HG02623 (cell line): Measurements from ENCODE around the gene SGMS1.

Experiments used
- ATAC-seq: cut with Tn5 transposase; IDR thresholded peaks from one replicate; pipeline ENCODE4 v1.9.1; 2021; ENCODE audit warnings: moderate library complexity; ENCODE audit not compliant: unreplicated experiment

SGMS1 gene

DNA sequence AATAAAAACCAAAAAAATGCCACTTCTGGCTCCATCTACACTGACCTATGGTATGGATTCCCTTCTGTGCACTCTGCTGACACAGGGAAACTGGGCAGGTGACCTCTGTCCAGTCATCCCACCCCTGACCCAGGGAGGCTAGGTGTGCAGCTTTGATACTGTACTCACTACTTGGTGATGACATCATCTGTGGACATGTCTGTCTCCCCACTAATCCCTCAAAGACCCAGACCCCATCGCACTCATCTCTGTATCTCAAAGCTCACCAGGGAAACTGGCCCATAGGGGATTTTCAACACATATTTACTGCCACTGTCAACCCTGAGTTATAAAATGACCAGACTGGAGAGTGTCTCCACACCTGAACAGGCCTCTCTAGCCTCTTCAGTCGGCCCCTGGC, 10.6 kb downstream of the SGMS1 start:
- ATAC-seq: peak; percentile 47

DNA sequence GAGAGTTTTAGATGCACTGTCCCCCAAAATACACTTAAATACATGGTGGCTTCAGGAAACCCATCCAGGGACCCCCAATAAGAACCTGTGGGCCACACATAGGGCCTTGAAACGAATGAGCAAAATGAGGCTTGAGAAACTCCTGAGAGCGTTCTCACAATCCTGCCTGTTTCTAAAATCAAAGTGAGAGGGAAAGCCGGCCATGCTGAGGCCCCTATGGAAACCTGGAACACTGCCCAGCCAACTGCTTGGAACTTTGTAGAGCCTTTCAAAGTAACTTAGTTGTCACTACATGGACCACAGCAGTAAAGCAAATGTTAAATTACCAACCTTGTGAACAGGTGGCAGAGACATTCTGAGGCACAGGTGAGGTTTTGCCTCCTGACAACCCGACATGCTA, 13.4 kb downstream of the SGMS1 start:
- ATAC-seq: no peak

DNA sequence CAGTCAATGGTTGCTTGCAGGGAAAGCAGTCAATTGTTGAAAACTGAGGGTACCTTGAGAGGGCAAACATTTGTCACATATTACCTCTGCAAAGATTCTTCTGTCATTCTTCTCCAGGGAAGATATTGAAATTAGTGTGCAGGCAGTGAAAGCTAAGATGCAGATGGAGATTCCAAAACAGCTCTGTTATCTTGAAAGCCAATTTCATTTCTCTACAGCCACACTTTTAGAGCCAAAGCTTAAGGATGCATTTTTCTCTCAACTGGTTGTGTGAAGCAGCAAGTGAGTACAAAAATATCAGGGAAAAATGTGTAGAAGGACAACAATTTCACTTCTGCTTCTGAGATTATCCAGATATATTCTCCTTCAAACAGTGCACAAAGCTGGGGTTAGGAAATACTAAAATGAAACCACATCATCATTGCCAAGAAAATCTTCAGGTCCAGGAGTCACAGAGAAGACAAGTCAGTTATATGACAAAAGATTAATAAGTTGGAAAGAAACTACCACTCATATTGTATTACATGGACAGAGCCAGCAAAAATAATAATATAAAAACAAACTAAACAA, 16.3 kb downstream of the SGMS1 start:
- ATAC-seq: no peak

DNA sequence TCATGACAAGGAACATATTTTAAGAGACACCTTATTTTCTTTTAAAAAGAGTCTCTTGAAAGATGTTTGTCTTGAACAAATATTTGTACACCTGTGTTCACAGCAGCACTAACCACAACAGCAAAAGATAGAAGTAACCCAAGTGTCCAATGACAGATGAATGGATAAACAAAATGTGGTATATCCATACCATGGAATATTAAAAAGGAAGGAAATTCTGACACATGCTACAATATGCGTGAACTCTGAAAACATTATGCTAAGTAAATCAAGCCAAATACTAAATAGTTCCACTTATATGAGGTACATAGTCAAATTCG, 17.8 kb downstream of the SGMS1 start:
- no peak for ATAC-seq

DNA sequence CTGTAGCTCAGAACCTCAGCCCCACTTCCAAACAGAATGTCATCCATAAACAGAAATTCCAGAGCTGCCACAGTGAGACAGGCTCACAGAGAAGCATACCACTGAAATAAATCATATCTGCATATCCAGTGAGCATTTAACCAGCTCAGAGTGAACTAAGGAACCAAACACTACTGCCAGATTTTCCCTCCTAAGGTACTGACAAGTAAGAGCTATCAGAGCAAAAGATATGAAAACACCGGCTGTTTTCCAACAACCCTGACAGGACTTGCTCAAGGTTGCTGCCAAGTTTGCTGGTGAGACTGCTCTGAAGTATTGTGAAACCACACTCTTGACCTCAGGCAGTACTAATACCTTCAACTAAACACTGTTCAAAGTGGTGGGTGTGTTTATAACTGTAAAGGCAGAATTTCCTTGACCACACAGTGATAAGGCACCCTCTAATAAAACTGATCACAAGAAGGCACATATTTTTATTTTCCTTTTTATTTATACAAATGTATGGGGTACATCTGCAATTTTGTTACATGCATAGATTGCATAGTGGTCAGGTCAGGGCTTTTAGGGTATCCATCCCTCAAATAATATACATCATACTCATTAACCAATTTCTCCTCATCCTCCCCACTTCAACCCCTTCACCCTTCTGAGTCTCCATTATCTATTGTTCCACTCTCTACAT, 18.3 kb downstream of the SGMS1 start:
- peak; percentile 75 for ATAC-seq

DNA sequence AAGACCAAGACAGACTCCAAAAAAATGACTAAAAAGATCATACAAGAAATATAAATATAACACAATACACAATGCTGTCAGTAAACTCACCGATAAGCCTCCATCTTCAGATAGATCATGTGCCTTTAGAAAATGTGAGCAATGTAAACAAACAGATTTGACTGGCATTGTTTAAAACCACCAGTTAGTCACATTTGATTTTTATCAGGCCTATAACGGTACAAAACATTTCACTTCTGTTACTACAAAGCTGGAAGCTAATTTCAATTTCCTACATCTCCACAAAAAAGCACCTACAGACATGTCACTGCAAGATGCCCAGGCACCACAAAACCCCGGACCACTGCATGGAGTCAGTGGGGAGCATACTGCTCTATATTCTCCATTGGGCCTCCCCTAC, 18.9 kb downstream of the SGMS1 start:
- ATAC-seq: no peak

DNA sequence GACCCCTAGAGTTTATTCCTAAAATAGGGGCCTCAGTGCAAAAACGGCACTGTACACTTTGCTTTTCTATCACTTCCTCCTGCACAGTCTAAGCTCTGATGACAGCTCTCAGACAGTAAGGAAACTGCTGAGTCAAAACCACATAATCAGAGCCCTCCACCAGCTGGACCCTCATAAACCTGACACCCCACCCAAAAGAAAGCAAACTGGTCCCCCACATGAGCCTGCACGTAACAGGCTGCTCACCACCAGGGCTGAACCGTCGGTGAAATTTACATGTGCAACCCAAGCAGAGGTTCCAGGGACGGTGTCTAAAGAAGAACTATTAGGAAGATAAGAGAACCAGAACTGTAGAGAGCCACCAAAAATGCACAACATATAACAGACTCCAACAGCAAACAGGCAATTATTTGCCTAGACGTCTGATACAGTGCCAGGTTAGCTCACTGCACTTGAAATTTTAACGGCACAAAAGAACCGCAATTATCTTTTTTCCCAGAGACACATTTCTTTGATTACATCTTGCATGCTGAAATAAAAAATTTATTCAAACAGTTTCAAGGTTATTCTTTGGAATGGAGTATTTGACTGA, 19.6 kb downstream of the SGMS1 start:
- ATAC-seq: peak; percentile 58

DNA sequence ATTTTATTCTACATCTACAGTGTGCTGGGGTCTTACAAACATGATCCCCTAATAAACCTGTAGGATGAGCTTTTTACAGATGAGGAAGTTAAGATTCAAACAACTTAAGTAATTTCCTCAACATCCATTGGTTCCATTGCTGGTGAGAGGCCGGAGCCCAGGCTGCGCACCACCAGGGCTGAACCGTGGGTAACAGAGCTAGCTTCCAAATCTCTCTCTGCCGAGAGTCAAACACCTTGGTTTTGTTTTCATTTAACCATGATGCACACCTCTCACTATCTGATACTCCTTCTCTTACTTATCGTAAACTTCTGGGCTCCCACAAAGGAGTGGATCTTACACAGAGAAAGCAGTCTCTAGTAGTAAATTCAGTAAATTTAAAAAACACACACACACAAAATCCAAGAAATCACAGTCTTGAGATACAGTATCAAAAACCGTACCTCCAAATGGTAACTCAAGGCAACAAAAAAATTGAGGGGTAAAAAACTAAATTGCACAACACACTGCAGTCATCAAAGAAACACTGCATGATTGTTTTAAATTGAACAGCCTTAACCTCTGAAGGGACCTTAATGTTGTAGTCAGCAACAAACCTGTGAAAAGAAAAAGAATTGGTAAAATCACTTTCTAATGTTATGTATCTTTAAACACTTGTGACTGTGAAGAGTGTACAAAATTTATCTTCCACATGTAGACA, 20.5 kb downstream of the SGMS1 start:
- no peak for ATAC-seq

DNA sequence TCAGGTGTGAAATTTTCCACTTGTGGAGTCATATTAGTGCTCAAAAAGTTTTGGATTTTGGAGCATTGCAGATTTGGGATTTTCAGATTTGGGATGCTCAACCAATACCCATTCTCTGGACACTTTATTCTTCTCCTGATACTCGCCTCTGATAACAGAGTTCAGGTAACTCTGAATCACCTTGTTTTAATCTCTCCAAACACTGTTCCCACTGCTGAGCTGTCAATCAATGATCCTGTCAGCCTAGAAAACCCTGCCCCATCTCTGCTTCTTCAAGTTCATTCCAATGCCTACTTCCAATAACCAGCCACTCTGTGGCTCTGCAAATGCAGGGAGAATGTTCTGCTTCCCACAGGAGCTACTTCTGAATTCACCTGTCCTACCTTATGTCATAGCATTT, 21.8 kb downstream of the SGMS1 start:
- ATAC-seq: no peak

DNA sequence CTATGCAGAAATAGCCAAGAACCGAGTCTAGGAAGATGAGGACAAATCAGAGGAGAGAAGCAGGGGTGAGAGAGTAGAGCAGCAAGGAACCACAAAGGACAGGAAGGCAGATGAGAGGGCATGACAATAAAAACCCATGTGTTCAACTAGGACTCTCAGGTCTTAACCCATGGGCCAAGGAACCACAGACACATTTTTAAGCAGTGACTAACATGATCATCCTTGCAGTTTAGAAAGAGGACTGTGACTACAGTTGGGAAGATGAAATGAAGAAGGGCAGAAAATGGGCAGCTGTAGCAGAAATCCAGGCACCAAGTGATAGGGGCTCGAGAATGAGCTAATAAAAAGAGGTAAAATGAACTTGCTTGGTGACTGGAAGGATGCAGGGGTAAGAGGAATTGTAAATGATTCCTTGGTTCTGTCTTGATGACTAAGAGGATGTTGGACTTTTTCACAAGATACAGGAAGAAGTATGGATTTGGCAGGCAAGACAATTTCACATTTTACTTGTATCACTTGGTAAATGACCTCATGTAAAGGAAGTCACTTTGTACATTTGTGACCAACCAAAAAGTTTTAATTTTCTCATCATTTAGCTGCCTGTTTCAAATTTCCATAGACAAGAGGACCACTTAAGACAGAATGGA, 22.8 kb downstream of the SGMS1 start:
- ATAC-seq: no peak

DNA sequence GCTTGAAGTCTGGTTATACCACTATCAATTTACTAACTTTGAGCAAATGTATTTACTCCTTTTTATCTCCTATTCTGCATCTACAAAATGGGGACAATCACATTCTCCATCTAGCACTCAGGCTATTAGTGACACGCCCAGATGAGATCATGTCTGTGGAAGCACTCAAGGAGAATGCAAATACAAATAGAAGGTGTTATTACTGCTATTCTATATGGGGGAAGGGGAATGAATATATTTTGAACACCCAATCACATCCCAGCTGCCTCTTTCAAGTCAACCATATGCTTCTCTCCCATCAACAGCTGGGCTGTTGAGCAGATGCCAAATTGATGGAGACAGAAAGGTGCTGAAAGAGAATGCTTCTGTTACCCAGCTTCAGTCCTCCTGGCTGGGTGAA, 23.5 kb downstream of the SGMS1 start:
- no peak for ATAC-seq

DNA sequence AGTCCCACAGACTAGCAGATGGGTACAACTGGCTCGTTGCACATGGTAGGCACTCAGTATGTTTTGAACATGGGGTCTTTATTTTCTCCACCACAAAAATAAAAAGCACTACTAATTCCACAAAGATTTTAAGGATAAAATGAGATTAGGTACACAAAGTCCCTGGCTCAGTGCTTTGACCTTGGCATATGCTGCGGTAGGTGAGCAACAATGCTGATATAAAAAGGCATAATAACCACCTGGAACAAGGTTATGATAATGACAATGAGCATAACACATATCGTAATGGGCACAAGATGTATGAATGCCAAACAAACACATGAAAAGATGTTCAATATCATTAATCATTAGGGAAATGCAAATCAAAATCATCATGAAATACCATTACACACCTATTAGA, 26.9 kb downstream of the SGMS1 start:
- ATAC-seq: no peak

DNA sequence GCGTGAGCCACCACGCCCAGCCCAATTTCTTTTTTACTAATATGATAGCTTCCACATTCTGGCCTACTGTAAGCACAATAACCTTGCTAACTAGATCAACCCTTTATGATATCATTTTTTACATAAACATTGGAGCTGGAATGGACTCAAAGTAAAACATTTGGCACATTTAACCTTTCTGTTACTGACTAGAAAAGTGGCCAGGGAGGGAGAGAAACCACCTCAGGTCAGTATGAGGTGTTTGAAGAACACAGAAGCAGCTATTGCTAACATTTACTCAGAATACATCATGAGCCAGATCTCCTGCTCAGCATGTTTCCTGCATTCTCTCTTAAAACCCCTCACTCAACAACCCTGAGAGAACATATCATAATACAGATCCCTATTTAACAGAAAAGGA, 27.3 kb downstream of the SGMS1 start:
- ATAC-seq: no peak

DNA sequence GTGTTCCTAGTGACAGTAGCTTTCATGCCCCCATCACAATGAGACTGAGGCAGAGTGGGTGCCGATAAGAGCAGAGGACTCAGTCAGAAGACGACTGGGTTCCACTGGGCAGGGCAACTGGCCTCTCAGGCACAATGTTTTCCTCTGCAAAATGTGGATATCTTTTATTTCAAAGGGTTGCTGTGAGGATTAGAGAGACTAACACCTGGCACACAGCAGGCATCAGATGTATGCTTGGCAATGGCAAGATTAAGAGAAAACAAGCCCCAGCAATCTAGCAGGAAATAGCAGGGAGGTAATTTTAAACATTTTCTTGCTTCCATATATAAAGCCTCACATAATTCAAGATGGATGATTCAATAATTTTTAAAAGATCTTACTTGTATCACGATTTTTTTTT, 28.0 kb downstream of the SGMS1 start:
- no peak for ATAC-seq

DNA sequence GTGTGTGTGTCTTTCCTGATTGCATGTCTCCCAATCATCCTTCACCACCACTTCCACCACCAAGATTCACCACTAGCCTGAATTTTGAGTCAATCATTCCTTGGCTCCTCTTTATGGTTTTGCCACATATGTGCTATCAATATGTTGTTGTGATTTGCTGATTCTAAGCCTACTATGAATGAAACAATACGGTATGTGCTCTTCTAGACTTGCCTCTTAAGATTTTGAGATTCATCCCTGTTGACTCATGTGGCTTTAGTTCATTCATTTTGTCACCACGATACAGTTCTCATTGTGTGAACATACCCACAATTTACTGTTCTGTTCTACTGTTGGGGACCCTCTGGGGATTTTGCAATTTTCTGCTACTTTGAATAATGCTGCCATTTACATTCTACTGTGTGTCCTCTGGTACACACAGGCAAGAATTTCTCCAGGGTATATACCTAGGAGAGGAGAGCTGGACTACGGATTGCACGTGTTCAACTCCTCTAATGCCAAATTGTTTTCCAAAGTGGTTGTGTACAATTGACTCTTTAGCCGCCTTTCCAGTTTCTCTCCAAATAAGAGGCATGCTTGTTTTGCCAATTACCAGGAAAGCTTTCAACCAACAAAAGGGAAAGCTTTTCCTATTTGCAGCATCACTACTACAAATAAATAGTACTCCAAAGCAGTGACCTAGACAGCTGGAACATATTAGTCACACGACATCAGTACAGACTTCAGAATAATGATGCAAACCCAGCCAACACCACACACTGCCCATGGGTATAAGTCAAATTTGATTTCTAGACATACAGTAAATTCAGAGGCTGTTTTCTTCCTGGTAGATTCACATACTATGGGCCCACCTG, 30.0 kb downstream of the SGMS1 start:
- ATAC-seq: no peak

DNA sequence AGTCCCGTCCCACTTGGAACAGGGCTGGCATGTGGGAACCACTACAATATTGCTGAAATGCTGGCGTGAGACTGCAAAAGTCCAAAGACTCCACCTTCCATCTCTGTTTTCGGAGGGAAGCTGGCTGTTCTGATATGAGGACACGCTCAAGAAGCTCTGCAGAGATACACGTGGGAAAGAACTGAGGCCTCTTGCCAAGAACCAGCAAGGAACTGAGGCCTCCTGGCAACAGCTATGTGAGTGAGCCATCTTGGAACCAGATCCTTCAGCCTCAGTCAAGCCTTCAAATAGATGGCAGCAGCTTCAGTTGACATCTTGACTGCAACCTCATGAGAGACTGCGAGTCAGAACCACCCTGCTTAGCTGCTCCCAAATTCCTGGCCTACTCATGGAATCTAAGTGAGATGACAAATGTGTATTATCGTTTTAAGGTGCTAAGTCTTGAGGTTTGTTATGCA, 30.8 kb downstream of the SGMS1 start:
- ATAC-seq: no peak

DNA sequence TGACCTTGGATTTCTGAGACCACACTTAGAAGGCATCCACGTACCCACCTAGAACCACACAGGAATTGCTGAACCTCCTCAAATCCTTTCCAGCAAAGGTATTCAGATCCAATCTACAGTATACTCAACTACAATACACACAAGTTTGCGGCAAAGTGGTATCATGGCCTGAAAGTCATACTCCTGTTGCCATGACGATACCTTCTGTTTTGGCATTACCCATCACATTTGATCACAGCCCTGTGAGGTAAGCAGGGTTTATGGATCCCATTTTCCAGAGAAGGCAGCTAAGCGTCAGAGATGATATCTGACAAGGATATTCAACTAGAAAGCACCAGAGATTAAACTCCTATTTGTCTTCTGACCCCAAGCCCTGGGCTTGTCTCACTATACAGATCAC, 32.8 kb downstream of the SGMS1 start:
- ATAC-seq: no peak

DNA sequence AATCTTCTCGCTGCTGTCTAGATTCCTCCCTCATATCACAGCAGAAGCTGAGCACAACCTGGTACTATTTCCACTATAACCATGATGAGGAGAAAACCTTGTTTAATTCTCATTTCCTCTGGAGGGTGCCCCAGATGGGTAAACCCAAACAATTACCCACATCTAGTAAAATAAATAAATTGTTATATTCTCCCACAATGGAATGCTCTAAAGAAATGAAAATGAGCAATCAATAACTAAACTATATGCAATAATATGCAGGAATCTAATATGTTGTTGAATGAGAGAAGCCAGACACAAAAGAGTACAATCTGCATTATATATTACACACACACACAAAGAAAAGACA, 37.0 kb downstream of the SGMS1 start:
- ATAC-seq: no peak

DNA sequence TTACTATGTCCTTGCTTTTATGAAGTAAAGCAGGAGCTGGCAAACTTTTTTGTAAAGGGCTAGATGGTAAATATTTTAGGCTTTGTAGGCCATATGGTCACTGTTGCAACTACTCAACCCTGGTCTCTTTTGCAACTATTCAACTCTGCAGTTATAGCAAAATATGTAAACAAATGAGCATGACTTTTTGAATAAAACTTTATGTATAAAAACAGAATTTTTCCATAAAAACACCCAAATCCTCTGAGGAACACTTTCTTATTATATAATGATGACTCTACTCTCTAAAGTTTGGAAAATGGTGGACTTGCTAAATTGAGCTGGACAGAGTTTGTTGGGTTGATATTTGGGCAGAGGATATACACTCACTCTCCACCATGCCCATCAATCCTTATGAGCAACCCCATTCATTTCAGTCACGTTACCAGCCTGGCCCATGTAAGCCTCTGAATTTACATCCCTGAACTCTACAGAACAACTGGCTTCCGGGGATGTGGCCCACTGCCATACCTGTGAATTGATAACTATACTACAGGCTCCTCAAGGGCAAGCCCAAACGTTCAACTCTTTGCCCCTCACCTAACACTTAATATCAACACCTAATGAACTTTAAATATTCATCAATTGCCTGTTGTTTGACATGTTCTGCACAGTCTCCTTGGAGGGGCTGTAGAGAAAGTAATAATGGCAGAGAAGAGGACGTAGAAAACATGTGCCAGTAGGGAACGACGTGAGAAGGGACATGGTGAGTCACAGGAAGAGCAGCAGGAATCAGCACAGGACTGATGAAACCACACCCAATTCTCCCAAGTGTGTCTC, 37.6 kb downstream of the SGMS1 start:
- ATAC-seq: no peak
